Measurements from ENCODE around the gene MID1IP1. TPM values are rescaled to one million over a fixed set of nuclear protein-coding genes. Genes with fewer than 3 reads are reported as not detected.

MID1IP1 gene
- total and polyA plus RNA-seq, 2 of the 13 experiments (the other 11 are each of a cell fraction or from before 2014, with no cell fraction given), result 35.7 to 36.1 TPM

- ATAC-seq, result no peak
- Histone ChIP-seq H3K27ac (ENCODE audit: extremely low read length, insufficient read depth, low read length) (no peak overlapping the region), H3K4me2 (ENCODE audit: low read depth, low read length) (no peak overlapping the region), H3K27me3 (ENCODE audit: control insufficient read depth in 1 of 2, insufficient read depth in 2 of 2, low read length in 2 of 2) (no peaks in the 10 kb centered on the region; a peak in 1 of 5 replicates), H4K20me1 (ENCODE audit: insufficient read depth, low read length) (0 out of 2 replicates have a peak, but pooled peaks cover 2% of the 10 kb centered on the region), H3K4me3 (replicated peaks in 1 of 3; ENCODE audit: insufficient read depth in 1 of 3, low read depth in 2 of 3, low read length in 3 of 3) (no peak overlapping the region), H3K9me3 (ENCODE audit: low read length) (no peaks in the 10 kb centered on the region), H3K4me1 (ENCODE audit: insufficient read depth, low read length) (peaks cover 22% of the 10 kb centered on the region), H3K36me3 (replicated peaks in 1 of 2; ENCODE audit: control insufficient read depth in 1 of 2, insufficient read depth in 2 of 2, low read length in 2 of 2) (no peaks in the 10 kb centered on the region), H3K79me2 (ENCODE audit: insufficient read depth, low read length) (peaks cover 20% of the 10 kb centered on the region), H2AFZ (ENCODE audit: low read length) (no peak overlapping the region), H3K9ac (ENCODE audit: insufficient read depth, low read depth, low read length) (no peak overlapping the region)
- 18% methylated on average over 5 of the region's 5 CpGs for WGBS (ENCODE audit: low lambda C conversion rate)
- peak; percentile 98 for FAIRE-seq
- peak; percentile 12 for DNase-seq (ENCODE audit: low spot score)
- CTCF ChIA-PET (ENCODE audit: low intra/inter-chr PET ratio, low total read pairs), result no interaction called here
- BruUV-seq (replicated peaks), result no TSS peak
- in situ Hi-C loops (cut with HindIII; ENCODE audit: extremely low pct_ligation_motif_present, low pct_unique_long_range_greater_than_20kb) (loop anchor here (25.0 kb wide), 1 partner anchor 187 kb away; no protein-coding TSS in a partner anchor), intact Hi-C loops (cut with micrococcal nuclease; ENCODE audit: unreplicated experiment) (loop anchor here (2.0 to 5.0 kb wide), 2 partner anchors 183 to 453 kb away; no protein-coding TSS in a partner anchor)
- peak; percentile 78 for TF ChIP-seq STAG1 (CRISPR knock-in tag; IDR thresholded peaks at IDR 0.05)
- TF ChIP-seq CTCF (CRISPR knock-in tag; IDR thresholded peaks at IDR 0.05), result peak; percentile 68
- TF ChIP-seq ZKSCAN5 (CRISPR knock-in tag; IDR thresholded peaks at IDR 0.05), result no peak
- TF ChIP-seq SMC3 (IDR thresholded peaks at IDR 0.05; ENCODE audit: low read length), result peak; percentile 46
- TF ChIP-seq ZNF280D (CRISPR knock-in tag; IDR thresholded peaks at IDR 0.05), result no peak
- no peak for TF ChIP-seq TAF15 (IDR thresholded peaks at IDR 0.05; ENCODE audit: low read depth, low read length, poor library complexity, severe bottlenecking)
- POLR2A ChIA-PET, result no interaction called here
These were observed 1.2 kb upstream of the MID1IP1 start for GRCh38 chrX:38799995-38800580.
